Measurements from ENCODE around the gene MAN1C1. TPM values are rescaled to one million over a fixed set of nuclear protein-coding genes. Genes with fewer than 3 reads are reported as not detected.

MAN1C1 gene
- total and polyA plus RNA-seq, 2 donors (not counting 3 experiments of a cell fraction or from before 2014, with no cell fraction given) = 1.5 to 4.0 TPM

GRCh38 chr1:25829046-25829445, 212.5 kb downstream of the MAN1C1 start:
- ChIA-PET CTCF (interaction anchor here (3.0 kb wide), 1 partner anchor 13 kb away, joined by 12 read pairs; no protein-coding TSS in a partner anchor), POLR2A (no interaction called here)
- TF ChIP-seq EZH2 (IDR thresholded peaks at IDR 0.05; ENCODE audit: borderline replicate concordance, low read depth, low read length, severe bottlenecking) (no peak), FOS (IDR thresholded peaks at IDR 0.05; ENCODE audit: borderline replicate concordance, insufficient read depth, low read length) (no peak), JUN (IDR thresholded peaks at IDR 0.05; ENCODE audit: borderline replicate concordance, insufficient read depth, insufficient read length, low read depth) (no peak), POLR2A (IDR thresholded peaks at IDR 0.05; ENCODE audit: low read depth, low read length) (no peak), MYC (IDR thresholded peaks at IDR 0.05; ENCODE audit: low read depth, low read length) (no peak), POLR2AphosphoS5 (IDR thresholded peaks at IDR 0.05; ENCODE audit: insufficient read depth, low read depth, low read length) (no peak), GATA2 (IDR thresholded peaks at IDR 0.05; ENCODE audit: insufficient read depth, insufficient read length, low read depth, low read length) (no peak), MAX (IDR thresholded peaks at IDR 0.05; ENCODE audit: insufficient read depth, insufficient read length) (no peak)
- TF ChIP-seq, protein P1, sequence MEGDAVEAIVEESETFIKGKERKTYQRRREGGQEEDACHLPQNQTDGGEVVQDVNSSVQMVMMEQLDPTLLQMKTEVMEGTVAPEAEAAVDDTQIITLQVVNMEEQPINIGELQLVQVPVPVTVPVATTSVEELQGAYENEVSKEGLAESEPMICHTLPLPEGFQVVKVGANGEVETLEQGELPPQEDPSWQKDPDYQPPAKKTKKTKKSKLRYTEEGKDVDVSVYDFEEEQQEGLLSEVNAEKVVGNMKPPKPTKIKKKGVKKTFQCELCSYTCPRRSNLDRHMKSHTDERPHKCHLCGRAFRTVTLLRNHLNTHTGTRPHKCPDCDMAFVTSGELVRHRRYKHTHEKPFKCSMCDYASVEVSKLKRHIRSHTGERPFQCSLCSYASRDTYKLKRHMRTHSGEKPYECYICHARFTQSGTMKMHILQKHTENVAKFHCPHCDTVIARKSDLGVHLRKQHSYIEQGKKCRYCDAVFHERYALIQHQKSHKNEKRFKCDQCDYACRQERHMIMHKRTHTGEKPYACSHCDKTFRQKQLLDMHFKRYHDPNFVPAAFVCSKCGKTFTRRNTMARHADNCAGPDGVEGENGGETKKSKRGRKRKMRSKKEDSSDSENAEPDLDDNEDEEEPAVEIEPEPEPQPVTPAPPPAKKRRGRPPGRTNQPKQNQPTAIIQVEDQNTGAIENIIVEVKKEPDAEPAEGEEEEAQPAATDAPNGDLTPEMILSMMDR (IDR thresholded peaks at IDR 0.05; ENCODE audit: extremely low read depth in 1 of 2, insufficient read depth in 1 of 2, low read depth in 1 of 2, low read length in 2 of 2) = no peak
- BruUV-seq (replicated peaks) = no TSS peak
- peaks cover 8 to 34% of the 10 kb centered on the region in 2 experiments for H3K36me3 ChIP-seq (ENCODE audit: control insufficient read depth in 2 of 2, extremely low read depth in 1 of 2, insufficient read depth in 2 of 2, low read length in 2 of 2)
- H3K9me1 ChIP-seq (replicated peaks; ENCODE audit: control insufficient read depth, extremely low read depth, insufficient read depth, low read length) = no peaks in the 10 kb centered on the region
- H3K9me3 ChIP-seq (replicated peaks; ENCODE audit: control insufficient read depth, insufficient read depth, low read length) = no peaks in the 10 kb centered on the region
- peaks cover 5% of the 10 kb centered on the region for H3K4me1 ChIP-seq (ENCODE audit: control insufficient read depth, extremely low read depth, insufficient read depth, low read length)
- H3K9ac ChIP-seq (replicated peaks; ENCODE audit: extremely low read depth, insufficient read depth, low read length) = no peak overlapping the region
- no peak overlapping the region for H2AFZ ChIP-seq (ENCODE audit: low read depth, low read length)
- no peaks in the 10 kb centered on the region for H3K79me2 ChIP-seq (ENCODE audit: control insufficient read depth, insufficient read depth, low read length)
- FAIRE-seq (no peak), DNase-seq (ENCODE audit: low read depth, low spot score) (no peak)
- H3K27ac ChIP-seq (ENCODE audit: insufficient read depth, low read depth, low read length) = no peak overlapping the region
- dilution Hi-C loops (cut with MboI; ENCODE audit: extremely low pct_ligation_motif_present, low sequenced_read_pairs) = no loop called here
- no peaks in the 10 kb centered on the region for H4K20me1 ChIP-seq (replicated peaks; ENCODE audit: control insufficient read depth, extremely low read depth, insufficient read depth, low read length)
- intact Hi-C loops (cut with micrococcal nuclease) = no loop called here
- no peak overlapping the region for H3K4me2 ChIP-seq (ENCODE audit: insufficient read depth, low read length)
- no peak overlapping the region for H3K4me3 ChIP-seq (replicated peaks in 1 of 3; ENCODE audit: insufficient read depth in 1 of 3, low read depth in 1 of 3, low read length in 3 of 3)
- H3K27me3 ChIP-seq (ENCODE audit: control insufficient read depth in 2 of 2, insufficient read depth in 2 of 2, low read length in 2 of 2) = no peaks in the 10 kb centered on the region

Measured in endothelial cell of umbilical vein (primary cell).